ES-I3 (cell line): ENCODE results near the gene C11orf68.
"Not testable (repeated sequence)": the region's sequence is repeated elsewhere in the genome, so short reads cannot be mapped to it uniquely, and the experiment has no call there.

Source experiments
- H3K36me3 ChIP-seq: 2 replicates; pipeline ENCODE4 v1.6.1; 2013; ENCODE audit warnings: mild to moderate bottlenecking, low read length, control low read depth, moderate library complexity; ENCODE audit not compliant: insufficient read depth
- H3K4me1 ChIP-seq: 2 replicates; pipeline ENCODE4 v1.6.1; 2013; ENCODE audit warnings: mild to moderate bottlenecking, control low read depth, low read length; ENCODE audit not compliant: insufficient read depth
- H3K9ac ChIP-seq: 2 replicates; pipeline ENCODE4 v1.6.1; 2013; ENCODE audit warnings: low read depth, mild to moderate bottlenecking, low read length, moderate library complexity
- H3K9me3 ChIP-seq: 2 replicates; pipeline ENCODE4 v1.6.1; 2013; ENCODE audit warnings: mild to moderate bottlenecking, low read length, moderate library complexity; ENCODE audit not compliant: control insufficient read depth, insufficient read depth

C11orf68 gene

GRCh38 chr11:65918211-65919140 lies at the start of gene C11orf68:
Gene C11orf68 (minus strand): TSS chr11:65919062. CDS start chr11:65919031, 31 bp downstream.
- Histone ChIP-seq H3K4me1 (peaks cover 11% of the 10 kb centered on the region; the same call in 1 of the 2 replicates), H3K9me3 (no peaks in the 10 kb centered on the region), H3K9ac (peak within 1 kb of the TSS; percentile 95), H3K36me3 (no peaks in the 10 kb centered on the region; the same call in 1 of the 2 replicates)

- Histone ChIP-seq H3K36me3 (peaks cover 7% of the 10 kb centered on the region), H3K4me1 (peaks cover 7% of the 10 kb centered on the region), H3K9me3 (no peaks in the 10 kb centered on the region), H3K9ac (no peak overlapping the region)
Observed at GRCh38 chr11:65967329-65967934, 48.6 kb upstream of the C11orf68 start.

GRCh38 chr11:65965986-65966762 lies 47.3 kb upstream of the C11orf68 start:
- H3K36me3 ChIP-seq: peaks cover 7% of the 10 kb centered on the region
- H3K4me1 ChIP-seq: peaks cover 10% of the 10 kb centered on the region
- no peaks in the 10 kb centered on the region for H3K9me3 ChIP-seq
- no peak overlapping the region for H3K9ac ChIP-seq

GRCh38 chr11:65964906-65965305 lies 46.0 kb upstream of the C11orf68 start:
- peaks cover 10% of the 10 kb centered on the region for H3K4me1 ChIP-seq
- H3K36me3 ChIP-seq: peaks cover 7% of the 10 kb centered on the region
- no peak overlapping the region for H3K9ac ChIP-seq
- no peaks in the 10 kb centered on the region for H3K9me3 ChIP-seq

GRCh38 chr11:65962141-65962564 lies 43.3 kb upstream of the C11orf68 start:
- H3K9ac ChIP-seq: peak overlapping the region; percentile 59
- peaks cover 7% of the 10 kb centered on the region for H3K36me3 ChIP-seq
- H3K4me1 ChIP-seq: peaks cover 10% of the 10 kb centered on the region
- H3K9me3 ChIP-seq: no peaks in the 10 kb centered on the region

- H3K4me1 ChIP-seq: peaks cover 10% of the 10 kb centered on the region
- no peaks in the 10 kb centered on the region for H3K9me3 ChIP-seq
- peaks cover 5% of the 10 kb centered on the region for H3K36me3 ChIP-seq
- peak within 1 kb of the TSS; percentile 59 for H3K9ac ChIP-seq
Observed at GRCh38 chr11:65961267-65962140, 42.6 kb upstream of the C11orf68 start, which contains the start of gene SART1. Gene SART1 (plus strand): TSS chr11:65961734. CDS start chr11:65961781, 47 bp downstream.

GRCh38 chr11:65960824-65961266 lies 42.0 kb upstream of the C11orf68 start:
- peaks cover 5% of the 10 kb centered on the region for H3K36me3 ChIP-seq
- H3K4me1 ChIP-seq: peaks cover 10% of the 10 kb centered on the region
- no peaks in the 10 kb centered on the region for H3K9me3 ChIP-seq
- H3K9ac ChIP-seq: peak overlapping the region; percentile 59

GRCh38 chr11:65958774-65959420 lies 40.0 kb upstream of the C11orf68 start:
- no peak overlapping the region for H3K9ac ChIP-seq

GRCh38 chr11:65958291-65958690 lies 39.4 kb upstream of the C11orf68 start:
- Histone ChIP-seq H3K9me3 (no peaks in the 10 kb centered on the region), H3K4me1 (peaks cover 10% of the 10 kb centered on the region), H3K36me3 (no peaks in the 10 kb centered on the region), H3K9ac (no peak overlapping the region)

More at GRCh38 chr11:65958774-65959420, 40.0 kb upstream of the C11orf68 start:
- H3K36me3 ChIP-seq: no peaks in the 10 kb centered on the region
- no peaks in the 10 kb centered on the region for H3K9me3 ChIP-seq
- peaks cover 10% of the 10 kb centered on the region for H3K4me1 ChIP-seq

- Histone ChIP-seq H3K9me3 (no peaks in the 10 kb centered on the region), H3K9ac (no peak overlapping the region), H3K36me3 (no peaks in the 10 kb centered on the region), H3K4me1 (no peaks in the 10 kb centered on the region; the same call in 1 of the 2 replicates)
Observed at GRCh38 chr11:65954771-65955170, 35.9 kb upstream of the C11orf68 start.

- H3K9ac ChIP-seq: no peak overlapping the region
- no peaks in the 10 kb centered on the region for H3K36me3 ChIP-seq
- H3K9me3 ChIP-seq: no peaks in the 10 kb centered on the region
- no peaks in the 10 kb centered on the region for H3K4me1 ChIP-seq
Observed at GRCh38 chr11:65953471-65953870, 34.6 kb upstream of the C11orf68 start.

- Histone ChIP-seq H3K9ac (no peak overlapping the region), H3K9me3 (no peaks in the 10 kb centered on the region), H3K36me3 (no peaks in the 10 kb centered on the region), H3K4me1 (no peaks in the 10 kb centered on the region)
Observed at GRCh38 chr11:65952052-65952521, 33.2 kb upstream of the C11orf68 start.

- H3K4me1 ChIP-seq, H3K36me3 ChIP-seq, H3K9ac ChIP-seq, H3K9me3 ChIP-seq: not testable (repeated sequence)
Observed at GRCh38 chr11:65951641-65952040, 32.8 kb upstream of the C11orf68 start.
